ENCODE measurements around the gene SPIRE1. TPM values are rescaled to one million over a fixed set of nuclear protein-coding genes. Genes with fewer than 3 reads are reported as not detected.

Gene SPIRE1
- total and polyA plus RNA-seq, 12 donors: 8.4 to 65.3 (median 47.4) TPM

GRCh38 chr18:12445554-12445953 lies 212.4 kb downstream of the SPIRE1 start:
- peaks cover 0 to 30% (median 12%) of the 10 kb centered on the region in 11 donors for H3K9me3 ChIP-seq
- DNase-seq (no peak), ATAC-seq (no peak)
- H3K4me3 ChIP-seq: no peak overlapping the region
- 83 to 97% methylated on average over 4 of the region's 4 CpGs for WGBS, 2 donors
- intact Hi-C loops (cut with DNase I): loop anchor here in 1 of 10 donors (10.0 kb wide), 1 partner anchor 49 kb away; no protein-coding TSS in a partner anchor
- TF ChIP-seq CTCF (IDR thresholded peaks at IDR 0.05): no peak
- H3K4me1 ChIP-seq: peaks cover 0 to 7% (median 0%) of the 10 kb centered on the region in 9 donors
- H3K36me3 ChIP-seq: peaks cover 0 to 77% (median 37%) of the 10 kb centered on the region in 9 donors
- no peaks in the 10 kb centered on the region for H3K27me3 ChIP-seq
- H3K27ac ChIP-seq: no peak overlapping the region

GRCh38 chr18:12443551-12443950 lies 214.4 kb downstream of the SPIRE1 start:
- 92 to 95% methylated on average over 3 of the region's 3 CpGs for WGBS, 2 donors

GRCh38 chr18:12442946-12443345 lies 215.0 kb downstream of the SPIRE1 start:
- ATAC-seq (no peak), DNase-seq (no peak)
- H3K27ac ChIP-seq: peak overlapping the region in 1 of 10 donors; percentile 55
- whole genome bisulfite sequencing, 2 donors: 37 to 54% methylated on average over 1 of the region's 1 CpG
- intact Hi-C loops (cut with DNase I): loop anchor here in 1 of 10 donors (10.0 kb wide), 1 partner anchor 52 kb away; no protein-coding TSS in a partner anchor
- H3K27me3 ChIP-seq: no peaks in the 10 kb centered on the region
- peaks cover 0 to 52% (median 14%) of the 10 kb centered on the region in 9 donors for H3K36me3 ChIP-seq
- no peak overlapping the region for H3K4me3 ChIP-seq
- peaks cover 0 to 30% (median 12%) of the 10 kb centered on the region in 11 donors for H3K9me3 ChIP-seq
- peaks cover 0 to 7% (median 0%) of the 10 kb centered on the region in 9 donors for H3K4me1 ChIP-seq
- no peak for TF ChIP-seq CTCF (IDR thresholded peaks at IDR 0.05)

More at GRCh38 chr18:12443551-12443950, 214.4 kb downstream of the SPIRE1 start:
- H3K4me3 ChIP-seq: no peak overlapping the region
- no peaks in the 10 kb centered on the region for H3K27me3 ChIP-seq
- H3K36me3 ChIP-seq: peaks cover 0 to 58% (median 17%) of the 10 kb centered on the region in 9 donors
- intact Hi-C loops (cut with DNase I): loop anchor here in 1 of 10 donors (10.0 kb wide), 1 partner anchor 51 kb away; no protein-coding TSS in a partner anchor
- TF ChIP-seq CTCF (IDR thresholded peaks at IDR 0.05): no peak
- peaks cover 0 to 30% (median 12%) of the 10 kb centered on the region in 11 donors for H3K9me3 ChIP-seq
- ATAC-seq (peak in 1 of 8 donors; percentile 49), DNase-seq (no peak)
- H3K27ac ChIP-seq: peak overlapping the region in 1 of 10 donors; percentile 55
- peaks cover 0 to 7% (median 0%) of the 10 kb centered on the region in 9 donors for H3K4me1 ChIP-seq

- ATAC-seq: no peak
- intact Hi-C loops (cut with DNase I): loop anchor here in 1 of 10 donors (10.0 kb wide), 1 partner anchor 53 kb away; no protein-coding TSS in a partner anchor
- H3K27ac ChIP-seq: no peak overlapping the region
- peaks cover 0 to 7% (median 0%) of the 10 kb centered on the region in 9 donors for H3K4me1 ChIP-seq
- 90 to 91% methylated on average over 12 of the region's 12 CpGs for WGBS, 2 donors
- H3K4me3 ChIP-seq: no peak overlapping the region
- peaks cover 0 to 38% (median 8%) of the 10 kb centered on the region in 9 donors for H3K36me3 ChIP-seq
- no peaks in the 10 kb centered on the region for H3K27me3 ChIP-seq
- DNase-seq: no peak
- no peak for TF ChIP-seq CTCF (IDR thresholded peaks at IDR 0.05)
- H3K9me3 ChIP-seq: peaks cover 0 to 30% (median 12%) of the 10 kb centered on the region in 11 donors
Observed at GRCh38 chr18:12441475-12442034, 216.4 kb downstream of the SPIRE1 start.
